GM12878 (cell line): ENCODE measurements around the gene GPBP1L1. TPM values are rescaled to one million over a fixed set of nuclear protein-coding genes. Genes with fewer than 3 reads are reported as not detected.

Source experiments
- ATAC-seq: fragments of 200-7000 bp; cut with Tn5 transposase; 3 replicates; pipeline ENCODE4 v1.9.1; 2020; ENCODE audit warnings: mild to moderate bottlenecking, moderate library complexity
- BruUV-seq: library from RNA; stranded (reverse); fragments of 400-500 nt; replicated peaks from 2 replicates; lab custom pipeline; 2021; lab: Mats Ljungman, UMichigan
- CTCF ChIA-PET: fragments of 300-600 bp; sonication (Branson Sonifier 250); formaldehyde crosslinking; extraction: SDS; loops from one replicate; lab custom pipeline; 2021; ENCODE audit warnings: inconsistent platforms; lab: Yijun Ruan, JAX
- POLR2A ChIA-PET: fragments of 350-600 bp; formaldehyde crosslinking; extraction: SDS; loops from one replicate; lab custom pipeline; 2021; ENCODE audit warnings: inconsistent platforms; lab: Charles Lee
- RAD21 ChIA-PET: fragments of 300-600 bp; sonication (Branson Sonifier 250); formaldehyde crosslinking; loops from one replicate; lab custom pipeline; 2023; ENCODE audit warnings: antibody characterized with exemption; ENCODE audit not compliant: unreplicated experiment; lab: Charles Lee
- SMC1A ChIA-PET: fragments of 300-600 bp; sonication (Branson Sonifier 250); formaldehyde crosslinking; loops from one replicate; lab custom pipeline; 2023; ENCODE audit not compliant: unreplicated experiment, uncharacterized antibody; lab: Charles Lee
- DNase-seq: peaks from one replicate; pipeline ENCODE4 v3.0.0-alpha.2; 2011; ENCODE audit warnings: low read depth, low spot score
- FAIRE-seq: peaks from 3 replicates; lab custom pipeline; 2011; peaks lifted over from hg19 to GRCh38; lab: Jason Lieb, UNC
- H2AFZ ChIP-seq: 2 replicates; pipeline ENCODE4 v1.6.0; 2011; ENCODE audit warnings: low read depth, low read length, control low read depth; ENCODE audit not compliant: control insufficient read depth
- H3K27ac ChIP-seq: 2 replicates; pipeline ENCODE4 v1.5.1; 2011; ENCODE audit warnings: control low read depth; ENCODE audit not compliant: control insufficient read depth, insufficient read depth
- H3K27me3 ChIP-seq, 2 experiments: replicated peaks in 1 of 2; 2 replicates each; pipeline versions ENCODE4 v1.6.0 to v1.6.1; 2011; ENCODE audit warnings: low read length in 1 of 2; ENCODE audit not compliant: control insufficient read depth in 2 of 2, insufficient read depth in 2 of 2
- H3K36me3 ChIP-seq, 2 experiments: 2 replicates each; pipeline ENCODE4 v1.5.1; 2011; ENCODE audit warnings: low read length in 1 of 2; ENCODE audit not compliant: control insufficient read depth in 2 of 2, insufficient read depth in 2 of 2
- H3K4me1 ChIP-seq: 2 replicates; pipeline ENCODE4 v1.6.1; 2011; ENCODE audit warnings: mild to moderate bottlenecking, low read length, moderate library complexity, mixed read lengths; ENCODE audit not compliant: control insufficient read depth, insufficient read depth
- H3K4me2 ChIP-seq: 2 replicates; pipeline ENCODE4 v1.6.0; 2011; ENCODE audit warnings: control low read depth; ENCODE audit not compliant: control insufficient read depth, insufficient read depth
- H3K4me3 ChIP-seq: fragments of 200-600 bp; sonication (generic); 2 replicates; pipeline ENCODE4 v1.5.1; 2016
- H3K79me2 ChIP-seq: 2 replicates; pipeline ENCODE4 v1.6.0; 2011; ENCODE audit warnings: low read length; ENCODE audit not compliant: control insufficient read depth, insufficient read depth
- H3K9ac ChIP-seq: 2 replicates; pipeline ENCODE4 v1.8.0; 2011; ENCODE audit warnings: low read length, control low read depth, mixed read lengths; ENCODE audit not compliant: control insufficient read depth, insufficient read depth
- H3K9me3 ChIP-seq: replicated peaks from 3 replicates; pipeline ENCODE4 v1.5.1; 2011; ENCODE audit warnings: mild to moderate bottlenecking, low read length; ENCODE audit not compliant: control insufficient read depth, insufficient read depth
- H4K20me1 ChIP-seq: 2 replicates; pipeline ENCODE4 v1.6.0; 2011; ENCODE audit not compliant: control insufficient read depth, insufficient read depth
- BACH1 ChIP-seq: fragments of 450-650 bp; IDR thresholded peaks from 2 replicates; pipeline ENCODE4 v1.6.1; 2017; ENCODE audit warnings: mild to moderate bottlenecking, borderline replicate concordance
- BRCA1 ChIP-seq: IDR thresholded peaks from 2 replicates; pipeline ENCODE4 v1.6.1; 2011; ENCODE audit warnings: low read depth, low read length, improper control_type of control experiment
- CBFB ChIP-seq: IDR thresholded peaks from 2 replicates; pipeline ENCODE4 v1.6.1; 2016; ENCODE audit warnings: antibody characterized with exemption, low read depth
- EGR1 ChIP-seq, 2 experiments: IDR thresholded peaks; 1 replicate in 1 of 2; 2 replicates in 1 of 2; pipeline ENCODE4 v1.6.1; 2011 to 2012; ENCODE audit warnings: low read depth in 2 of 2, low read length in 2 of 2, borderline replicate concordance in 1 of 2, mild to moderate bottlenecking in 1 of 2, moderate library complexity in 1 of 2
- EP300 ChIP-seq, 2 experiments: fragments of 150-350 bp in 1 of 2; IDR thresholded peaks; 2 replicates each; pipeline ENCODE4 v1.6.1; 2011 to 2012; ENCODE audit warnings: low read depth in 2 of 2, low read length in 2 of 2, borderline replicate concordance in 1 of 2, improper control_type of control experiment in 1 of 2, inconsistent platforms in 1 of 2; ENCODE audit not compliant: control insufficient read depth in 1 of 2
- ESRRA ChIP-seq: IDR thresholded peaks from 2 replicates; pipeline ENCODE4 v1.6.1; 2012; ENCODE audit warnings: mild to moderate bottlenecking, low read length, improper control_type of control experiment
- EZH2 ChIP-seq: IDR thresholded peaks from 2 replicates; pipeline ENCODE4 v1.6.1; 2012; ENCODE audit warnings: low read depth, mild to moderate bottlenecking, control low read depth, inconsistent platforms, low read length, borderline replicate concordance; ENCODE audit not compliant: control insufficient read depth
- FOXK2 ChIP-seq: fragments of 450-650 bp; IDR thresholded peaks from 2 replicates; pipeline ENCODE4 v1.6.1; 2017; ENCODE audit warnings: mild to moderate bottlenecking, moderate library complexity
- IKZF1 ChIP-seq: fragments of 450-650 bp; conservative IDR thresholded peaks from 2 replicates; pipeline ENCODE4 v1.6.1; 2017; ENCODE audit warnings: antibody characterized with exemption, mild to moderate bottlenecking
- KAT2A ChIP-seq: conservative IDR thresholded peaks from 2 replicates; pipeline ENCODE4 v1.6.1; 2011; ENCODE audit warnings: low read depth, low read length; ENCODE audit not compliant: control insufficient read depth
- KLF5 ChIP-seq: fragments of 450-650 bp; IDR thresholded peaks from 2 replicates; pipeline ENCODE4 v1.6.1; 2014; ENCODE audit warnings: mild to moderate bottlenecking; ENCODE audit not compliant: partially characterized antibody
- LARP7 ChIP-seq: fragments of 450-650 bp; IDR thresholded peaks from 2 replicates; pipeline ENCODE4 v1.6.1; 2017; ENCODE audit warnings: mild to moderate bottlenecking
- NFYB ChIP-seq: IDR thresholded peaks from 2 replicates; pipeline ENCODE4 v1.6.1; 2011; ENCODE audit warnings: low read depth, mild to moderate bottlenecking, low read length, improper control_type of control experiment, moderate library complexity; ENCODE audit not compliant: insufficient read depth
- POLR2A ChIP-seq: IDR thresholded peaks from 2 replicates; pipeline ENCODE4 v1.6.1; 2011; ENCODE audit warnings: low read depth, mild to moderate bottlenecking, low read length
- POLR2AphosphoS2 ChIP-seq: IDR thresholded peaks from 2 replicates; pipeline ENCODE4 v1.6.1; 2011; ENCODE audit warnings: low read depth, mild to moderate bottlenecking, low read length, improper control_type of control experiment, moderate library complexity
- SUPT20H ChIP-seq: IDR thresholded peaks from 2 replicates; pipeline ENCODE4 v1.6.1; 2011; ENCODE audit warnings: low read depth, mild to moderate bottlenecking, low read length, moderate library complexity, borderline replicate concordance; ENCODE audit not compliant: control insufficient read depth
- TAF1 ChIP-seq: IDR thresholded peaks from 2 replicates; pipeline ENCODE4 v1.6.1; 2011; ENCODE audit warnings: mild to moderate bottlenecking, low read depth, low read length, borderline replicate concordance
- TCF7 ChIP-seq: IDR thresholded peaks from 2 replicates; pipeline ENCODE4 v1.6.1; 2014; ENCODE audit warnings: antibody characterized with exemption, borderline replicate concordance
- WGBS: methylation state at CpG from one replicate; pipeline ENCODE4 v1.1.6; 2016; ENCODE audit warnings: low lambda C conversion rate; ENCODE audit not compliant: insufficient replicate concordance, insufficient coverage; ENCODE audit errors: missing lambda C conversion rate; 5-methylcytosine and 5-hydroxymethylcytosine counted together
- in situ Hi-C: fragments of 300-500 bp; cut with MboI; formaldehyde crosslinking; loops from 9 replicates; pipeline ENCODE4 v1.14.3; 2018; ENCODE audit warnings: mixed read lengths
- intact Hi-C: fragments of 100-400 bp; cut with micrococcal nuclease; formaldehyde crosslinking; loops from one replicate; pipeline ENCODE4 v1.14.2; 2022; ENCODE audit not compliant: unreplicated experiment
- polyA plus RNA-seq, 11 experiments: library from polyadenylated mRNA; depleted of rRNA in 4 of 11; unstranded in 6 of 11; stranded (reverse) in 5 of 11; fragments of >200 nt; fragmentation: Nextera tagmentation in 4 of 11; fragmentation: Illumina TruSeq in 1 of 11; extraction: Ambion mirVana in 4 of 11; extraction: Trizol in 1 of 11; gene quantifications; 1 replicate in 1 of 11; 2 replicates in 10 of 11; pipeline versions ENCODE4 v1.2.1 to v1.2.3, GENCODE V29; 2011 to 2016; ENCODE audit warnings: inconsistent platforms in 2 of 11, missing spikeins in 2 of 11, low read depth in 1 of 11
- total RNA-seq, 4 experiments: library from RNA; depleted of rRNA in 3 of 4; stranded (reverse); fragments of >200 nt in 3 of 4; fragmentation: Illumina TruSeq in 1 of 4; extraction: Trizol in 1 of 4; gene quantifications; 2 replicates each; pipeline versions ENCODE4 v1.2.1 to v1.2.3, GENCODE V29; 2013 to 2021
- TF ChIP-seq, protein P1 (sequence below): fragments of 450-650 bp; conservative IDR thresholded peaks from 2 replicates; pipeline ENCODE4 v1.6.1; 2017; ENCODE audit warnings: mild to moderate bottlenecking, moderate library complexity
- TF ChIP-seq, protein P2 (sequence below): IDR thresholded peaks from 2 replicates; pipeline ENCODE4 v1.6.1; 2012; ENCODE audit warnings: low read length, inconsistent platforms

GPBP1L1 gene
- total and polyA plus RNA-seq, 10 of the 15 experiments (the other 5 are each of a cell fraction or from before 2014, with no cell fraction given), result 37.3 to 91.6 (median 81.2) TPM

- Histone ChIP-seq H3K9me3 (no peaks in the 10 kb centered on the region), H3K9ac (peak overlapping the region; percentile 99), H3K36me3 (peaks cover 0 to 8% of the 10 kb centered on the region in 2 experiments; a peak in 1 of 4 replicates), H3K4me1 (peaks cover 3% of the 10 kb centered on the region; the same call in 1 of the 2 replicates), H3K79me2 (peaks cover 82% of the 10 kb centered on the region), H3K4me2 (peak overlapping the region; percentile 91), H3K27ac (peak overlapping the region; percentile 100), H2AFZ (peak overlapping the region; percentile 73), H4K20me1 (no peaks in the 10 kb centered on the region), H3K27me3 (no peaks in the 10 kb centered on the region), H3K4me3 (peak overlapping the region; percentile 98)
- ChIA-PET SMC1A (interaction anchor here (1.6 to 1.8 kb wide), 2 partner anchors 63 to 156 kb away, joined by 5 to 8 read pairs; partner anchors contain the start of gene IPP), CTCF (interaction anchor here (1.2 to 1.6 kb wide), 2 partner anchors 12 to 156 kb away, joined by 3 to 5 read pairs; no protein-coding TSS in a partner anchor), POLR2A (interaction anchor here (0.6 to 2.4 kb wide), 6 partner anchors 9 to 123 kb away, joined by 3 to 18 read pairs (median 4); partner anchors contain the start of gene IPP), RAD21 (interaction anchor here (0.9 to 2.6 kb wide), 5 partner anchors 9 to 119 kb away, joined by 3 to 16 read pairs (median 4); partner anchors contain the start of gene NASP)
- ATAC-seq, result peak; percentile 90
- intact Hi-C loops (loop anchor here (1.0 to 10.0 kb wide), 9 partner anchors 63 to 658 kb away; partner anchors contain the start of genes CCDC163, IPP, MAST2 and MMACHC), in situ Hi-C loops (no loop called here)
- peak; percentile 97 for DNase-seq
- under 1% methylated on average over 44 of the region's 44 CpGs for WGBS
- TSS peak; percentile 84 for BruUV-seq
- peak; percentile 94 for FAIRE-seq
- TF ChIP-seq TCF7 (no peak), EZH2 (no peak), EGR1 (IDR thresholded peaks at IDR 0.05; ENCODE audit: borderline replicate concordance in 1 of 2, low read depth in 2 of 2, low read length in 2 of 2) (peak in 1 of 2 experiments; percentile 47; a peak in 2 of 3 replicates), BACH1 (peak; percentile 58; the same call in 1 of the 2 replicates), ESRRA (peak; percentile 9; the same call in 1 of the 2 replicates), LARP7 (no peak), KLF5 (peak; percentile 31), POLR2AphosphoS2 (peak; percentile 81), SUPT20H (no peak), BRCA1 (no peak), KAT2A (no peak), IKZF1 (peak; percentile 99), CBFB (peak; percentile 85), EP300 (IDR thresholded peaks at IDR 0.05; ENCODE audit: borderline replicate concordance in 1 of 2, control insufficient read depth in 1 of 2, low read depth in 2 of 2, low read length in 2 of 2) (no peak), FOXK2 (no peak), POLR2A (peak; percentile 93), TAF1 (peak; percentile 97), NFYB (peak; percentile 54; the same call in 1 of the 2 replicates)
- TF ChIP-seq, protein P1, sequence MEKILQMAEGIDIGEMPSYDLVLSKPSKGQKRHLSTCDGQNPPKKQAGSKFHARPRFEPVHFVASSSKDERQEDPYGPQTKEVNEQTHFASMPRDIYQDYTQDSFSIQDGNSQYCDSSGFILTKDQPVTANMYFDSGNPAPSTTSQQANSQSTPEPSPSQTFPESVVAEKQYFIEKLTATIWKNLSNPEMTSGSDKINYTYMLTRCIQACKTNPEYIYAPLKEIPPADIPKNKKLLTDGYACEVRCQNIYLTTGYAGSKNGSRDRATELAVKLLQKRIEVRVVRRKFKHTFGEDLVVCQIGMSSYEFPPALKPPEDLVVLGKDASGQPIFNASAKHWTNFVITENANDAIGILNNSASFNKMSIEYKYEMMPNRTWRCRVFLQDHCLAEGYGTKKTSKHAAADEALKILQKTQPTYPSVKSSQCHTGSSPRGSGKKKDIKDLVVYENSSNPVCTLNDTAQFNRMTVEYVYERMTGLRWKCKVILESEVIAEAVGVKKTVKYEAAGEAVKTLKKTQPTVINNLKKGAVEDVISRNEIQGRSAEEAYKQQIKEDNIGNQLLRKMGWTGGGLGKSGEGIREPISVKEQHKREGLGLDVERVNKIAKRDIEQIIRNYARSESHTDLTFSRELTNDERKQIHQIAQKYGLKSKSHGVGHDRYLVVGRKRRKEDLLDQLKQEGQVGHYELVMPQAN, result no peak
- TF ChIP-seq, protein P2, sequence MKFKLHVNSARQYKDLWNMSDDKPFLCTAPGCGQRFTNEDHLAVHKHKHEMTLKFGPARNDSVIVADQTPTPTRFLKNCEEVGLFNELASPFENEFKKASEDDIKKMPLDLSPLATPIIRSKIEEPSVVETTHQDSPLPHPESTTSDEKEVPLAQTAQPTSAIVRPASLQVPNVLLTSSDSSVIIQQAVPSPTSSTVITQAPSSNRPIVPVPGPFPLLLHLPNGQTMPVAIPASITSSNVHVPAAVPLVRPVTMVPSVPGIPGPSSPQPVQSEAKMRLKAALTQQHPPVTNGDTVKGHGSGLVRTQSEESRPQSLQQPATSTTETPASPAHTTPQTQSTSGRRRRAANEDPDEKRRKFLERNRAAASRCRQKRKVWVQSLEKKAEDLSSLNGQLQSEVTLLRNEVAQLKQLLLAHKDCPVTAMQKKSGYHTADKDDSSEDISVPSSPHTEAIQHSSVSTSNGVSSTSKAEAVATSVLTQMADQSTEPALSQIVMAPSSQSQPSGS, result no peak
Measured at GRCh38 chr1:45687014-45687753, 851 bp upstream of the GPBP1L1 start.
